Liver (tissue), 9 donors: ENCODE measurements around the gene PLD2. TPM values are rescaled to one million over a fixed set of nuclear protein-coding genes. Genes with fewer than 3 reads are reported as not detected.
A peak's percentile ranks its signal among the peaks of the same experiment; 100 is the strongest.

Source experiments
- DNase-seq: peaks from one replicate; pipeline ENCODE4 v3.0.0-alpha.2; 2017; ENCODE audit warnings: low spot score
- H3K27ac ChIP-seq, 2 donors: one replicate each; pipeline ENCODE4 v1.7.0; 2013; ENCODE audit warnings: inconsistent platforms in 2 of 2, low read length in 2 of 2, control low read depth in 1 of 2, low read depth in 1 of 2, mild to moderate bottlenecking in 1 of 2
- H3K27me3 ChIP-seq, 4 donors: one replicate each; pipeline versions ENCODE4 v1.6.1 to v1.7.0; 2013; ENCODE audit warnings: low read length in 3 of 4, inconsistent platforms in 1 of 4, mild to moderate bottlenecking in 1 of 4, moderate library complexity in 1 of 4; ENCODE audit not compliant: control insufficient read depth in 4 of 4, insufficient read depth in 4 of 4
- H3K36me3 ChIP-seq, 4 donors: one replicate each; pipeline versions ENCODE4 v1.6.1 to v1.7.0; 2013; ENCODE audit warnings: low read length in 3 of 4, mild to moderate bottlenecking in 3 of 4, low read depth in 1 of 4, moderate library complexity in 1 of 4; ENCODE audit not compliant: control insufficient read depth in 4 of 4, insufficient read depth in 3 of 4
- H3K4me1 ChIP-seq, 4 donors: one replicate each; pipeline versions ENCODE4 v1.6.1 to v1.7.0; 2013; ENCODE audit warnings: low read length in 3 of 4, mild to moderate bottlenecking in 3 of 4, moderate library complexity in 1 of 4; ENCODE audit not compliant: control insufficient read depth in 4 of 4, insufficient read depth in 4 of 4
- H3K4me3 ChIP-seq, 3 donors: one replicate each; pipeline versions ENCODE4 v1.6.1 to v1.7.0; 2013; ENCODE audit warnings: low read length in 3 of 3, control low read depth in 1 of 3, low read depth in 1 of 3, mild to moderate bottlenecking in 1 of 3
- H3K9ac ChIP-seq, 2 donors: one replicate each; pipeline ENCODE4 v1.7.0; 2013; ENCODE audit warnings: low read length in 2 of 2, mild to moderate bottlenecking in 2 of 2, moderate library complexity in 2 of 2, control low read depth in 1 of 2, low read depth in 1 of 2
- H3K9me3 ChIP-seq, 4 donors: one replicate each; pipeline versions ENCODE4 v1.6.1 to v1.7.0; 2013; ENCODE audit warnings: low read length in 3 of 4; ENCODE audit not compliant: control insufficient read depth in 4 of 4
- ATF3 ChIP-seq: IDR thresholded peaks from 2 replicates; pipeline ENCODE4 v1.6.1; 2016; ENCODE audit warnings: antibody characterized with exemption
- CTCF ChIP-seq: fragments of 150-350 bp; IDR thresholded peaks from 2 replicates; pipeline ENCODE4 v1.5.1; 2017; ENCODE audit warnings: improper control_type of control experiment, low read depth, low read length; ENCODE audit not compliant: missing input control
- EGR1 ChIP-seq, 2 donors: IDR thresholded peaks; 2 replicates each; pipeline ENCODE4 v1.6.1; 2016 to 2018; ENCODE audit warnings: antibody characterized with exemption in 2 of 2, low read depth in 2 of 2
- FOXA1 ChIP-seq: IDR thresholded peaks from 2 replicates; pipeline ENCODE4 v1.6.1; 2016; ENCODE audit warnings: antibody characterized with exemption
- FOXA2 ChIP-seq: IDR thresholded peaks from 2 replicates; pipeline ENCODE4 v1.6.1; 2016; ENCODE audit warnings: antibody characterized with exemption
- GABPA ChIP-seq, 2 donors: IDR thresholded peaks in 1 of 2; conservative IDR thresholded peaks in 1 of 2; 2 replicates each; pipeline ENCODE4 v1.6.1; 2016; ENCODE audit warnings: antibody characterized with exemption in 2 of 2, mild to moderate bottlenecking in 1 of 2, moderate library complexity in 1 of 2
- HNF4A ChIP-seq, 2 donors: conservative IDR thresholded peaks; 2 replicates each; pipeline ENCODE4 v1.6.1; 2016; ENCODE audit warnings: antibody characterized with exemption in 2 of 2, mild to moderate bottlenecking in 2 of 2
- HNF4G ChIP-seq: IDR thresholded peaks from 2 replicates; pipeline ENCODE4 v1.6.1; 2016; ENCODE audit warnings: antibody characterized with exemption
- JUND ChIP-seq, 2 donors: IDR thresholded peaks; 2 replicates each; pipeline ENCODE4 v1.6.1; 2016; ENCODE audit warnings: antibody characterized with exemption in 2 of 2
- MAX ChIP-seq: IDR thresholded peaks from 2 replicates; pipeline ENCODE4 v1.6.1; 2016; ENCODE audit warnings: antibody characterized with exemption
- NR2F2 ChIP-seq: IDR thresholded peaks from 2 replicates; pipeline ENCODE4 v1.6.1; 2016; ENCODE audit warnings: antibody characterized with exemption
- RAD21 ChIP-seq, 2 donors: IDR thresholded peaks; 2 replicates each; pipeline ENCODE4 v1.6.1; 2016; ENCODE audit warnings: antibody characterized with exemption in 2 of 2, mild to moderate bottlenecking in 2 of 2
- REST ChIP-seq: IDR thresholded peaks from 2 replicates; pipeline ENCODE4 v1.6.1; 2016; ENCODE audit warnings: antibody characterized with exemption, mild to moderate bottlenecking
- RXRA ChIP-seq, 2 donors: IDR thresholded peaks; 2 replicates each; pipeline ENCODE4 v1.6.1; 2017 to 2018; ENCODE audit warnings: antibody characterized with exemption in 2 of 2, mild to moderate bottlenecking in 1 of 2
- SP1 ChIP-seq: IDR thresholded peaks from 2 replicates; pipeline ENCODE4 v1.6.1; 2018; ENCODE audit warnings: antibody characterized with exemption, mild to moderate bottlenecking
- TAF1 ChIP-seq: conservative IDR thresholded peaks from 2 replicates; pipeline ENCODE4 v1.6.1; 2016; ENCODE audit warnings: antibody characterized with exemption, mild to moderate bottlenecking
- YY1 ChIP-seq: IDR thresholded peaks from 2 replicates; pipeline ENCODE4 v1.6.1; 2016; ENCODE audit warnings: antibody characterized with exemption, mild to moderate bottlenecking
- ZBTB33 ChIP-seq: IDR thresholded peaks from 2 replicates; pipeline ENCODE4 v1.6.1; 2016; ENCODE audit warnings: antibody characterized with exemption
- WGBS: extraction: QIAGEN DNeasy Blood & Tissue Kit; methylation state at CpG from one replicate; pipeline ENCODE4 v1.1.7; 2013; 5-methylcytosine and 5-hydroxymethylcytosine counted together
- polyA plus RNA-seq, 2 donors: library from polyadenylated mRNA; stranded (reverse) in 1 of 2; unstranded in 1 of 2; fragments of 200-250 nt in 1 of 2; fragments of >200 nt in 1 of 2; fragmentation: Nextera tagmentation in 1 of 2; extraction: Ambion mirVana in 1 of 2; gene quantifications; one replicate each; pipeline versions ENCODE4 v1.2.1 to v1.2.3, GENCODE V29; 2013 to 2015
- total RNA-seq, 2 donors: library from RNA; depleted of rRNA; stranded (reverse); fragments of >200 nt; gene quantifications; one replicate each; pipeline ENCODE4 v1.2.3, GENCODE V29; 2014
- donor health status: healthy.
- donor health status: healthy.
- donor health status: healthy.
- donor health status: healthy.
- donor health status: healthy.

The PLD2 gene
- total and polyA plus RNA-seq, 4 donors: 3.5 to 15.8 (median 5.8) TPM

- 86% methylated on average over 9 of the region's 9 CpGs for WGBS
- Histone ChIP-seq H3K36me3 (peaks cover 6 to 19% (median 16%) of the 10 kb centered on the region in 4 donors), H3K27me3 (no peaks in the 10 kb centered on the region), H3K9ac (no peak within 1 kb of the TSS), H3K9me3 (no peaks in the 10 kb centered on the region), H3K4me1 (peaks cover under 1 to 11% (median 8%) of the 10 kb centered on the region in 4 donors), H3K4me3 (no peak within 1 kb of the TSS), H3K27ac (no peak within 1 kb of the TSS)
- DNase-seq: no peak
- no peak for TF ChIP-seq SP1
- no peak for TF ChIP-seq MAX
- no peak for TF ChIP-seq JUND (IDR thresholded peaks at IDR 0.05)
- no peak for TF ChIP-seq RAD21 (IDR thresholded peaks at IDR 0.05)
- TF ChIP-seq NR2F2: no peak
- TF ChIP-seq FOXA2: no peak
- TF ChIP-seq ATF3: no peak
- TF ChIP-seq REST: no peak
Observed at GRCh38 chr17:4802228-4802627, 4.7 kb upstream of the PLD2 start, which contains the start of gene C17orf114. Gene C17orf114, minus strand, starts transcription at chr17:4802328.

- no peak overlapping the region for H3K27ac ChIP-seq
- no peaks in the 10 kb centered on the region for H3K27me3 ChIP-seq
- peaks cover 0 to 5% (median 1%) of the 10 kb centered on the region in 4 donors for H3K36me3 ChIP-seq
- no peaks in the 10 kb centered on the region for H3K9me3 ChIP-seq
- DNase-seq: no peak
- peak overlapping the region; percentile 67 to 87 (median 69) for H3K4me3 ChIP-seq
- WGBS: 2% methylated on average over 16 of the region's 16 CpGs
- H3K4me1 ChIP-seq: peaks cover 10 to 24% (median 17%) of the 10 kb centered on the region in 4 donors
- peak overlapping the region; percentile 10 to 54 for H3K9ac ChIP-seq
- TF ChIP-seq FOXA1: no peak
- TF ChIP-seq SP1: no peak
- no peak for TF ChIP-seq ATF3
- TF ChIP-seq YY1: no peak
- no peak for TF ChIP-seq RAD21 (IDR thresholded peaks at IDR 0.05)
- TF ChIP-seq ZBTB33: no peak
- no peak for TF ChIP-seq JUND (IDR thresholded peaks at IDR 0.05)
- no peak for TF ChIP-seq NR2F2
- no peak for TF ChIP-seq REST
- no peak for TF ChIP-seq RXRA (IDR thresholded peaks at IDR 0.05)
- TF ChIP-seq CTCF: no peak
- no peak for TF ChIP-seq EGR1 (IDR thresholded peaks at IDR 0.05; ENCODE audit: low read depth in 2 of 2)
- no peak for TF ChIP-seq TAF1
- no peak for TF ChIP-seq HNF4A (conservative IDR thresholded peaks at IDR 0.05)
- TF ChIP-seq HNF4G: no peak
- no peak for TF ChIP-seq MAX
- TF ChIP-seq GABPA (IDR thresholded peaks at IDR 0.05 in 1 of 2, conservative IDR thresholded peaks at IDR 0.05 in 1 of 2): no peak
- no peak for TF ChIP-seq FOXA2
Observed at GRCh38 chr17:4806456-4806776, 536 bp upstream of the PLD2 start.
